Anterior cingulate cortex (tissue), 58 donors: Measurements from ENCODE around the gene DEK.
"Not testable (repeated sequence)": the region's sequence is repeated elsewhere in the genome, so short reads cannot be mapped to it uniquely, and the experiment has no call there.

Source experiments
- DNase-seq, 58 donors: peaks; one replicate each; lab custom pipeline; 2025; lab: John Stamatoyannopoulos, UW

DEK gene

DNA sequence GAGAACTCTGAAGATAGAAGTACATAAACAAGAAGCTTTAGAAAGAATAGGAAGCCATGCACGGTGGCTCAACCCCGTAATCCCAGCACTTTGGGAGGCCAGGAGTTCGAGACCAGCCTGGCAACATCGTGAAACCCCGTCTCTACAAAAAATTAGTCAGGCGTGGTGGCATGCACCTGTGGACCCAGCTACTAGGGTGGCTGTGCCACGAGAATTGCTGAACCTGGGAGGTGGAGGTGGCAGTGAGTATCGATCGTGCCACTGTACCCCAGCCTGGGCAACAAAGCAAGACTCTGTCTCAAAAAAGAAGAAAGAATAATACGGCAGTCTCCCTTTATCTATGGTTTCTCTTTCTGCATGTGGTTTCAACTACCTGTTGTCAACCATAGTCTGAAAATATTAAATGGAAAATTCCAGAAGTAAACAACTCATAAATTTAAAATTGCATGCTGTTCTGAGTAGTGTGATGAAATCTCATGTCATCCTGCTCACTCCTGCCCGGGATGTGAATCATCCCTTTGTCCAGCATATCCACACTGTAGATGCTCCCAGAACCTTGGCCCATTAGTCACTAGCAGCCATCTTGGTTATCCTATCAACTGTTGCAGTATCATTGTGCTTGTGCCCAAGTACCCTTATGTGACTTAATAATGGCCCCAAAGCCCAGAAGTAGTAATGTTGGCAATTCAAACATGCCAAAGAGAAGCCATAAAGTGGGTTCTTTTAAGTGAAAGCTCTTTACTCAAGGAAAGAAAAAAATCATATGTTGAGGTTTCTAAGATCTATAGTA, 22.1 kb downstream of the DEK start:
- DNase-seq = no peak

DNA sequence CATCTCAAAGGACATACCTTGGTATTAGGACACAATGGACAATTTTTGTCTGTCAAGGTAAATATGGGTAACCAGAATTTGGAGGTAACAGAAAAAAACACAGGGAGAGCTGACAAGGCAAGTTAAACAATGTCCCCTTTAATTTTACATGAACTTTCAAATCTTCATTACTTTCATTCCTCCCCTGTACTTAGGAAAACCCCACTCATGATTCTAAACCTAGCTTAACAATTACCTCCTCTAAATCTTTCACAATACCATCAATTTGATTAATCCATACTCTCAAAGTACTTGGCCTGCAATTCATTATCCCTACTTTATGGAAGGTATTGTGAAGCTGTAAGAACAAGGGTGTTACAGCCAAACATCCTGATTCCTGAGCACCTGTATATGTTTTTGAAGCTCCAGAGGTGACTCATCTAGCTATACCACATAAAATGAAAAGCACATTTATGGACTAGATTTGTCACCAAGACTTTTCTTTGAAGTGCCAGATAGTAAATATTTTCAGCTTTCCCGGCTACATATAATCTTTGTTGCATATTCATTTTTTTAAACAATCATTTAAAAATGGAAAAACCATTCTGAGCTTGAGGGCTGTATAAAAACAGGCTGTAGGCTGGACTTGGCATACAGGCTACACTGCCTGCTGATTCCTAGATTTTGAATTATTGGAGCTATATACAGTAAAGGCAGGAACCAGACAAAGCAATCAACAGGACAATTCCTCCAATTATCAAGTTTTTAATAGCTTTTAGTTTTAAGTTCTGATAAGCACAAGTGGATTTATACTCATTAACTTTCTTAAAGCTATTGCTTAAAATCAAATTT, 22.9 kb downstream of the DEK start:
- no peak for DNase-seq

DNA sequence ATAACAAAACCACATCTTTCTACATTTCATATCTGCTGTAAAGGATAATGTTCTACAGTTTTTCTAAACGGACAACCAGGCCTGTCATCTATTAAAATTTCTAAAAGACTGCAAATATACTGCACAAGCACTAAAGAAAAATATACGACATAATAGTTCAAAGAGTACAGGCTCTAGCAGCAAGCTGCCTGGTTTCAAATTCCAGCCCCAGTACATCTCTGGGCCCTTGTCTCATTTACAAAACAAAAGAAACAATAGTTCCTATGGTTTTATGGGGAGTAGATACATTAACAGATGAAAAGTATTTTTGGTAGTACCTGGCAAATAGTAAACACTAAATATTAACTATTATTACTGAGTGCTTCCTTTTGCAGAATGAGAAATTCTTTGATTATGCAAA, 24.1 kb downstream of the DEK start:
- no peak for DNase-seq

DNA sequence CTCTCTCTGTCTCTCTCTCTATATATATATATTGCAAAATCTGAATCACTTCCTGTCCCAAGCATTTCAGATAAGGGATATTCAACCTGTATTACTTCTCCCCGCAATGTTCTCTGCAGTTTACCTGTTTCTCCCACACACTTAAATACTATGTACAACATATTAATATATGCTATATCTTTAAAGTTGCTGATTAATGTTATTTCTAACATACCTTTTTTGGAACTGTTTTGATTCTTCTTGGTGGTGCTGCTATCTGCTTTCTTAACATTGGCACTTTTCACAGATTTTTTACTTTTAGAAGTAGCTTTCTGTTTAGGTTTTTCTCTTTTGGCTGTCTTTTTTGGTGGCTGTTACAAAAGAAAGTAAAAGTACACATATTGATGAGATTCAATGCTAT, 27.2 kb downstream of the DEK start:
- no peak for DNase-seq

DNA sequence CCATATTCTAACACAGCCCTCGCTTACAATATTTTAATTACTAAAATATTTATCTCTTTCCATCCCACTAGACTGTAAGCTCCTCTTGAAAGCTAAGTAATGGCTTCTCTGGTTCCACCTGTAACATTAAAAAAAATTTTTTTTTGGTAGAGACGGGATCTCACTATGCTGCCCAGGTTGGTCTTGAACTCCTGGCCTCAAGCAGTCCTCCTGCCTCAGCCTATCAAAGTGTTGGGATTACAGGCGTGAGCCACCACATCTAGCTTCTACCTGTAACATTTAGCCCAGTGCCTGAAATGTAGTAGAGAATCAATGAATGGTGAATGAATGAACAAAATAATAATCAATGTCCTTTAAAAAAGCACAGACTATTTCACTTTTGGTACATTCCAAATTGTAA, 28.8 kb downstream of the DEK start:
- no peak for DNase-seq

DNA sequence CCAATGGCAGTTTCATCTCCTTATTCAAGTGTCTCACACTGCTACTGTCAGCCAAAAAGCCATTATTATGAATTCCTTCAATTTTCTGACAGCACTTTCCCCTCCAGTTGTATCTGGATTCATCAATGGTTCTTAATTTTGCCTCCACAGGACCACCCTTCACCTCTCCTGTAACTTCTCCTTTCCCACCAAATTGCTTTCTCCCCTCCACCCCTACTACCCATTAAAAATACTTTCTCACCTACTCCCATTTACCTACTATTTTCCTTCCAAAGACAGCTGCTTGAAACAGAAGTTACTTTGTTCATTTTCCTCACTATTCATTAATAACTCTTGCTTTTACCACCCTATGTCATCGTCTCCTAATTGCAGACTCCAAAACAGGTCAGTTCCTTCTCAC, 29.8 kb downstream of the DEK start:
- DNase-seq = no peak

DNA sequence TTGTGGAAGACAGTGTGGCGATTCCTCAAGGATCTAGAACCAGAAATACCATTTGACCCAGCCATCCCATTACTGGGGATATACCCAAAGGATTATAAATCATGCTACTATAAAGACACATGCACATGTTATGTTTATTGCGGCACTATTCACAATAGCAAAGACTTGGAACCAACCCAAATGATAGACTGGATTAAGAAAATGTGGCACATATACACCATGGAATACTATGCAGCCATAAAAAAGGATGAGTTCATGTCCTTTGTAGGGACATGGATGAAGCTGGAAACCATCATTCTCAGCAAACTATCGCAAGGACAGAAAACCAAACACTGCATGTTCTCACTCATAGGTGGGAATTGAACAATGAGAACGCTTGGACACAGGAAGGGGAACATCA, 30.6 kb downstream of the DEK start:
- not testable (repeated sequence) for DNase-seq

DNA sequence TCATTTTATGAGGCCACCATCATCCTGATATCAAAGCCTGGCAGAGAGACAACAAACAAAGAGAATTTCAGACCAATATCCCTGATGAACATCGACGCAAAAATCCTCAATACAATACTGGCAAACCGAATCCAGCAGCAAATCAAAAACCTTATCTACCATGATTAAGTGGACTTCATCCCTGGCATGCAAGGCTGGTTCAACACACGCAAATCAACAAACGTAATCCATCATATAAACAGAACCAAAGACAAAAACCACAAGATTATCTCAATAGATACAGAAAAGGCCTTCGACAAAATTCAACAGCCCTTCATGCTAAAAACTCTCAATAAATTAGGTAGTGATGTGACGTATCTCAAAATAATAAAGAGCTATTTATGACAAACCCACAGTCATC, 32.5 kb downstream of the DEK start:
- not testable (repeated sequence) for DNase-seq

DNA sequence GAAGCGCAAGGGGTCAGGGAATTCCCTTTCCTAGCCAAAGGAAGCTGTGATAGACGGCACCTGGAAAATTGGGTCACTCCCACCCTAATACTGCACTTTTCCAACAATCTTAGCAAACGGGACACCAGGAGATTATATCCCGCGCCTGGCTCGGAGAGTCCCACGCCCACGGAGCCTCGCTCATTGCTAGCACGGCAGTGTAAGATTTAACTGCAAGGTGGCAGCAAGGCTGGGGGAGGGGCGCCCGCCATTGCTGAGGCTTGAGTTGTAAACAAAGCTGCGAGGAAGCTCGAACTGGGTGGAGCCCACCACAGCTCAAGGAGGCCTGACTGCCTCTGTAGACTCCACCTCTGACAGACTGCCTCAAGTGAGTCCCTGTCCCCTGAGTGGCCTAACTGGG, 35.7 kb downstream of the DEK start:
- DNase-seq = not testable (repeated sequence)

DNA sequence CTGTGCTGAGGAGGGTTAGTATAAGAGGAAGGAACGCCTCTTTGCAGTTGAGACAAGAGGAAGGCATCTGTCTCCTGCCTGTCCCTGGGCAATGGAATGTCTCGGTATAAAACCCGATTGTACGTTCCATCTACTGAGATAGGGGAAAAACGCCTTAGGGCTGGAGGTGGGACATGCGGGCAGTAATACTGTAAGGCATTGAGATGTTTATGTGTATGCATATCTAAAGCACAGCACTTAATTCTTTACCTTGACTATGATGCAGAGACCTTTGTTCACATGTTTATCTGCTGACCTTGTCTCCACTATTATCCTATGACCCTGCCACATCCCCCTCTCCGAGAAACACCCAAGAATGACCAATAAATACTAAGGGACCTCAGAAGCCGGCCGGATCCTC, 37.2 kb downstream of the DEK start:
- not testable (repeated sequence) for DNase-seq

DNA sequence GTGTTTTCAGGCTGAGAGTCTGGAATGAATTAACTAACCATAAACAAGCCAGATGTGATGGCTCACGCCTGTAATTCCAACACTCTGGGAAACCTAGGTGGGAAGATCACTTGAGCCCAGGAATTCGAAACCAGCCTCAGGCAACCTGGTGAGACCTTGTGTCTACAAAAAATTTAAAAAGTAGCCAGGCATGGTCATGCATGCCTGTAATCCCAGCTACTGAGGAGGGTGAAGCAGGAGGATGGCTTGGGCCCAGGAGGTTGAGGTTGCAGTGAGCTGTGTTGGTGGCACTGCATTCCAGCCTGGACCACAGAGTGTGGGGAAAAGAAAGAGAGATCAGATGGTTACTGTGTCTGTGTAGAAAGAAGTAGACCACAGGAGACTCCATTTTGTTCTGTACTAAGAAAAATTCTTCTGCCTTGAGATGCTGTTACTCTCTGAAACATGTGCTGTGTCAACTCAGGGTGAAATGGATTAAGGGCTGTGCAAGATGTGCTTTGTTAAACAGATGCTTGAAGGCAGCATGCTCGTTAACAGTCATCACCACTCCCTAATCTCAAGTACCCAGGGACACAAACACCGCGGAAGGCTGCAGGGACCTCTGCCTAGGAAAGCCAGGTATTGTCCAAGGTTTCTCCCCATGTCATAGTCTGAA, 37.8 kb downstream of the DEK start:
- not testable (repeated sequence) for DNase-seq

DNA sequence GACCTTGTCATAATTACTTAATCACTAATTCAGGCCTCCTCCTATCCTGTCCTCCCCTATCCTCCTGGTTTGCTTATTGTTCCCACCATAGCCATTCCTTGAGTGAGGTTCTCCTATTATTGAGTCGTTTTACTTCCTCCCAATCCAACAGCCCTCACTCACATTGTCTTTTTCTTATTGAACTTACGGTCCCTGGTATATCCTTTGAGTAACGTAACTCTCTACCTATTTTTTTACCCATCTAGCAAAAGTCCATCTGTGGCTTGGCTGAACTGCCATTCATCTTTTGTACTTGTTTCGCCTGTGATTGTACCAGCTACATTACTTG, 43.1 kb downstream of the DEK start:
- no peak for DNase-seq

DNA sequence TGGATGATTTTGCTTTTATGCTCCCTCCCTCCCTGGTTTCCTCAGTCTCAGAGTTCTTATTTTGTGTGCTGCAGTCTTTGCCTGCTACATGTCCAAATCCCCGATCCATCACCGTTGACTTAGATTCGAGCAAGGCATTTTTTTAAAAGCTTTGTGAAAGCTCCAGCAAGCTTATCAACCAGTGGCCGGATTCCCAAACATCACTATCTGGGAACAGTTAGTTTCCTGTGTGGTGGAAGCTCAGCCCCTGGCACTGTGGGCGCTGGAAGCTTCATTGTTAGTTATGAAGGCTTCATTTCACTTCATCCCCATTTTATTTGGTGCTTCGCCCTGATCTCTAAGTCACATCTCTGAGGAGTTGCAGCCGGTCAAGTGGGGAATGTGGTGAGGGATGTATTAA, 44.7 kb downstream of the DEK start:
- DNase-seq = no peak

DNA sequence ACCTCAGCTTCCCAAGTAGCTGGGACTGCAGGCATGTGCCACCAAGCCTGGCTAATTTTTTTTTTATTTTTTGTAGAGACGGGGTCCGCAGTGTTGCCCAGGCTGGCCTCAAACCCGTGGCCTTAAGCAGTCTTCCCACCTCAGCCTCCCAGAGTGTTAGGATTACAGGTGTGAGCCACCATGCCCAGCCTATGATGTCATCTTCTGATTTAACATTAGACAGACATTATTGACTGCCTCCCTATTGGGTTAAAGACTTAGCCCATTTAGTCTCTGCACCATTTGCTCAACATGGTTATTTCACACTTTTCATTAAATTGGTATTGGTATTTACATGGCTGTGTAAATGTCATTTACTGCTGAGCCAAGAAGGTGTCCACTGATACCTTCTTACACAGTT, 46.1 kb downstream of the DEK start:
- no peak for DNase-seq

DNA sequence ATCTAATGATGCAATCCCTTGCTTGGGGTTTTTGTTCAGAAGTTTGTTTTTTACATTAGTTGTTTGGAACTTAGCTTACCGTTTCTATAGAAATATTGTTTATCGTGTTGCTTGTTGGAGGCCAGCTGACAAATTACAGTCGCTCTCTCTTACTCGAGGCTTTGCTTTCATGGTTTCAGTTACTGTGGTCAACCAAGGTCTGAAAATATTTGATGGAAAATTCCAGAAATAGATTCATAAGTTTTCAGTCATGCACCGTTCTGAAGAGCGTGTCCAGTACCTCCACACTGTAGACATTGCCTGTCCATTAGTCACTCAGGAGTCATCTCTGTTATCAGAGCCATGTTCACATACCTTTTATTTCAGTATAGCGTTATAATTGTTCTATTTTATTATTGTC, 47.9 kb downstream of the DEK start:
- DNase-seq = no peak

DNA sequence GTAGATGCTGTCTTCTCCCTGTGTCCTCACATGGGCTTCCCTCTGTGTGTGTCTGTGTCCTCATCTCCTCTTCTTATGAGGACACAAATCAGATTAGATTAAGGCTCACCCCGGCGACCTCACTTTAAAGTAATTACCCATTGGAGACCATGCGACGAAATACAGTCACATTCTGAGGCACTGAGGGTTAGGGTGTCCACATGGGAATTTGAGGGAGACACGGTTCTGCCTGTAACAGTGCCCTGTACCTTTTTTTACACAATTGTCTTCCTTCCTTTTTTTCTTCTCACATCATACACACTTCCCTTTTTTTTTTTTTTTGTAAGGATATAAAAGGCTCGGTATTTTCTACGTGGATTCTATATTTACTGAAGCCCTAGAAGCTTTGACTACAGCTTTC, 48.9 kb downstream of the DEK start:
- no peak for DNase-seq

DNA sequence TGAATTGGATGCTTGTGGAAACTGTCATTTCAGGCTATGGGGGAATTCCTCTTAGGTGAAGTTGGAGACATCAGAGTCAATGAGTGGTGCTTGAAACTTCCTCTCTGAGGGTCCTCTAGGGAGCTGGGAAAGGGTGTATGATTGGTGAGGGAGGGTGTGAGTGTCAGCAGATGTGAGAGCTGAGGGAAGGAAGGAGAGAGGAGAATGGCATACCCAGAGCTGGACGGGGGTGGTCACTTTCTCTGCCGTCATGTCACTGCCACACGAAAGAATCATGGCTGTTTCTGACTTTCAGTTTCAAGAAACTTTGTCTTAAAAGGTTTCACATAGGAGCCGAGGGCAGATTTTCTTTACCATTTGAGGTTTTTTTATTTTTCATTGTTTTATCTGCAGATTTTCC, 50.3 kb downstream of the DEK start:
- DNase-seq = no peak

DNA sequence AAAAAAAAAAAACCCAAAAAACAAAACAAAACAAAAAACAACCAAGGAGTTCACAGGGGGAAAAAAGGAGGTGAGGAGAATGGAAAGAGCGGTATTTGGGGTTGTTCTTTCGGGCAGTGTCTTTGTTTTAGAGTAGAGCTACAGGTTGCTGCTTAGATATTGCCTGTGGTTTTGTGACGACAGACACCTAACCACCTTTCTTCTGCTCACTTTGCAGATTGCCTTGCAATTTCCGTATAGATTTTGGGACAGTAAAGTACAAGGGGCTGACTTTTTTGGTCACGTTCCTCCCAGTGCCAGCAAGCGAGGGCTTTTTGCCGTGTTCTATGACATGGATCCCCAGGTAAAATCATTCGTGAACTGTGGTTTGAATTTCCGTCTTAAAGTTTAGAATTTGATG, 50.9 kb downstream of the DEK start:
- no peak for DNase-seq

DNA sequence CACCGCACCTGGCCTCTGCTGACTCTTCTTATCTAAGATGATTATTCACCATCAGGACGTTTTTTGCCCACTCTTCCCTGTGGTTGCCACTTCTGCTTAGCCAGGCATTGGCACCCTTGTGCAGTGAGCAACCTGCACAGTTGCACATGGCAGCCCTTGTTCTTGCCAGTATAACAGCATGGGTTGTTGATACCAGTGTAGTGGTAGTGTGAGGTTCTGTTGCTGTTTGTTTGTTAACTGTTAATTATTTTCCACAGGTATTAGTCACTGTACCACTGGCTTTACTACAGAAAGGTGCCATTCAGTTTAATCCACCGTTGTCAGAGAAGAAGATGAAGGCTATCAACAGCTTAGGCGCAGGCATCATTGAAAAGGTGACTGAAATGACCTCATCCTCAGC, 52.1 kb downstream of the DEK start:
- DNase-seq = no peak

DNA sequence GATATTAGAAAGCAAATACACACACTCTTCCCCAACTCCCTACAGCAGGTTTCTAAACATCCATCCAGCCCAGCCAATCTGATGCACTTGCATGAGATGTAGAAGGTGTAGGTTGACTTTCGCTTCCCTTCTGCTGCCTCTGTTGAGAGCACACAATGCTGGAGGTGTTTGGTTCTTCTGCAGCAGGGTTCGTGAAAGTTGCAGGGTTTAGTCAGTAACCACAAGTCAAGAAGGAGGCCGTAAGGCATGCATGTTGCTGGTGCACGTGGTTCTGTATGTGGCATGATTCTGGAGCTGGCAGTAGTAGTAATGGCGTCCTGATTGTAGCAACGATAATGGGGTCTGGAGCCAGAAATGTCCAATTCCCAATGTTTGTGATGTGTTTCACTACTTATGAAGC, 53.0 kb downstream of the DEK start:
- no peak for DNase-seq

DNA sequence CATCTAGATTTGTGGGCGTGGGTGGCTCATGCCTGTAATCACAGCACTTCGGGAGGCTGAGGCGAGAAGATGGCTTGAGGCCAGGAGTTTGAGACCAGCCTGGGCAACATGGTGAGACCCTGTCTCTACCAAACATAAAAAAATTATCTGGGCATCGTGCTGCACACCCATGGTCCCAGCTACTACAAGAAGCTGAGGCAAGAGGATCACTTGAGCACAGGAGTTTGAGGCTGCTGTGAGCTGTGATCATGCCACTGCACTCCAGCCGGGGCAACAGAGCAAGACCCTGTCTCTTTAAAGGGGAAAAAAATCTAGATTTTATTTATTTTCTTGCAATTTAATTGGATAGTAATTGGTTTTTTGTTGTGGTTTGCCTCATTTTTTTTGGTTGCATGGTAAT, 53.6 kb downstream of the DEK start:
- no peak for DNase-seq
